Measurements from ENCODE around the gene CDK5RAP2. TPM values are rescaled to one million over a fixed set of nuclear protein-coding genes. Genes with fewer than 3 reads are reported as not detected.

CDK5RAP2 gene
- total and polyA plus RNA-seq, 2 experiments from 2014 or later, result 23.9 to 30.9 TPM

DNA sequence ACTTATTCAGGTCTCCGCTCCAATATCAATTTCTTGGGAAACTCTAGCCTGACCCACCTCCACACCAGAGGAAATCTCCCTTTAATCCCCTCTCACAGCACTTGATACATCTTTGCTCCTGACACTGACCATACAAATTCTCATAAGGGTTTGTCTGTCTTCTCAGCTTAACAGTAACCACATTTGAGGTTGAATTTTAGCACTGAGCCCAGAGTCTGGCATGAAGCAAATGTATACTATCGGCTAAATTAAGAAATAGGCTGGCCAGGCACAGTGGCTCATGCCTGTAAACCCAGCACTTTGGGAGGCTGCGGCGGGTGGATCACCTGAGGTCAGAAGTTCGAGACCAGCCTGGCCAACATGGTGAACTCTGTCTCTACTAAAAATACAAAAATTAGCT, 9.7 kb downstream of the CDK5RAP2 start:
- H3K4me2 ChIP-seq, result no peak overlapping the region
- peaks cover 28% of the 10 kb centered on the region for H3K79me2 ChIP-seq
- 99% methylated on average over 5 of the region's 5 CpGs for whole genome bisulfite sequencing (ENCODE audit: low lambda C conversion rate, missing lambda C conversion rate)
- no peaks in the 10 kb centered on the region for H3K27me3 ChIP-seq
- no peaks in the 10 kb centered on the region for H4K20me1 ChIP-seq (ENCODE audit: insufficient read depth, poor library complexity, severe bottlenecking)
- H3K9me2 ChIP-seq (replicated peaks; ENCODE audit: insufficient read depth), result no peaks in the 10 kb centered on the region
- H3K9me3 ChIP-seq (ENCODE audit: low read depth), result no peaks in the 10 kb centered on the region
- TF ChIP-seq EZH2phosphoT487 (IDR thresholded peaks at IDR 0.05; ENCODE audit: low read depth, severe bottlenecking, unreplicated experiment), result no peak
- no peaks in the 10 kb centered on the region for H3K36me3 ChIP-seq (replicated peaks; ENCODE audit: insufficient read depth, low read depth)
- H3K4me1 ChIP-seq (ENCODE audit: insufficient read depth), result peaks cover 20% of the 10 kb centered on the region
- H2AFZ ChIP-seq, result no peak overlapping the region
- H3K4me3 ChIP-seq, result no peak overlapping the region
- no peak for DNase-seq (ENCODE audit: low spot score)
- H3K27ac ChIP-seq, result peak overlapping the region; percentile 89

DNA sequence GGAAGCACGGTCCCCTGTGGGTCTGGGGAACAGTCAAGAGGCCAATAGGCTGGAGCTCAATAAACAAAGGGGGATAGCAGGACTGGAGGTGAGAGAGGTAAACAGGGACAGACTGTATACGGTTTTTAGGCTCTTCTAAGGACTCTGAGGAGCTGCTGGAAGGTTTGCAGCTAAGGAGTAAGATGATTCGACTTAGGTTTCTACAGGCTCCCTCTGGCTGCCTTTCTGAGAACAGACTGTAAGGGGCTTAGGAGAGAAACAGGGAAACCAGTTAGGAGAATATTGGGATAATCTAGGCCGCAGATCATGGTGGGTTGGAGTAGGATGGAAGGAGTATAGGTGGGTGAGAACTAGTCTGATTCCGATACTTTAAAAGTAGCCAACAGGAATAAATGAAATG, 10.4 kb downstream of the CDK5RAP2 start:
- no peaks in the 10 kb centered on the region for H3K36me3 ChIP-seq (replicated peaks; ENCODE audit: insufficient read depth, low read depth)

DNA sequence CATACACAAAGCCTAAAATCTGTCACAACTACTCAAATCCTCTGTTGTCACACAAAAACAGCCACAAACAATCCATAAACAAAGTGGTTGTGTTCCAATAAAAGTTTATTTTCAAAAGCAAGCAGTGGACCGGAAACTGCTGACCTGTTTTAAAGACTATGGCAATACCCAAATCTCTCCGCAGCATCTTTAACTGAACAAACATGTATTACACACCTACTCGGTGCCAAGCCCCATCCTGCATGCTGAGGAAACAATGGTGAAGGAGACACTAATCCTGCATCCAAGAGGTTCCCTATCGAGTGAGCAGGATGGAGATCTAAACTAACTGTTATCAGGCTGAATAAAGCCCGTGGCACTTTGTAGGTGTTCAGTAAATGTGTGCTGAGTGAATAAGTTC, 11.2 kb downstream of the CDK5RAP2 start:
- Histone ChIP-seq H3K4me3 (no peak overlapping the region), H4K20me1 (ENCODE audit: insufficient read depth, poor library complexity, severe bottlenecking) (no peaks in the 10 kb centered on the region), H3K27ac (no peak overlapping the region), H3K27me3 (no peaks in the 10 kb centered on the region), H3K9me3 (ENCODE audit: low read depth) (no peaks in the 10 kb centered on the region), H3K79me2 (peaks cover 21% of the 10 kb centered on the region), H3K36me3 (replicated peaks; ENCODE audit: insufficient read depth, low read depth) (no peaks in the 10 kb centered on the region), H2AFZ (no peak overlapping the region), H3K4me1 (ENCODE audit: insufficient read depth) (peaks cover 15% of the 10 kb centered on the region), H3K4me2 (no peak overlapping the region), H3K9me2 (replicated peaks; ENCODE audit: insufficient read depth) (no peaks in the 10 kb centered on the region)
- no peak for DNase-seq (ENCODE audit: low spot score)
- TF ChIP-seq EZH2phosphoT487 (IDR thresholded peaks at IDR 0.05; ENCODE audit: low read depth, severe bottlenecking, unreplicated experiment) (no peak), EZH2 (IDR thresholded peaks at IDR 0.05; ENCODE audit: borderline replicate concordance) (no peak)
- TF ChIP-seq, protein P1, sequence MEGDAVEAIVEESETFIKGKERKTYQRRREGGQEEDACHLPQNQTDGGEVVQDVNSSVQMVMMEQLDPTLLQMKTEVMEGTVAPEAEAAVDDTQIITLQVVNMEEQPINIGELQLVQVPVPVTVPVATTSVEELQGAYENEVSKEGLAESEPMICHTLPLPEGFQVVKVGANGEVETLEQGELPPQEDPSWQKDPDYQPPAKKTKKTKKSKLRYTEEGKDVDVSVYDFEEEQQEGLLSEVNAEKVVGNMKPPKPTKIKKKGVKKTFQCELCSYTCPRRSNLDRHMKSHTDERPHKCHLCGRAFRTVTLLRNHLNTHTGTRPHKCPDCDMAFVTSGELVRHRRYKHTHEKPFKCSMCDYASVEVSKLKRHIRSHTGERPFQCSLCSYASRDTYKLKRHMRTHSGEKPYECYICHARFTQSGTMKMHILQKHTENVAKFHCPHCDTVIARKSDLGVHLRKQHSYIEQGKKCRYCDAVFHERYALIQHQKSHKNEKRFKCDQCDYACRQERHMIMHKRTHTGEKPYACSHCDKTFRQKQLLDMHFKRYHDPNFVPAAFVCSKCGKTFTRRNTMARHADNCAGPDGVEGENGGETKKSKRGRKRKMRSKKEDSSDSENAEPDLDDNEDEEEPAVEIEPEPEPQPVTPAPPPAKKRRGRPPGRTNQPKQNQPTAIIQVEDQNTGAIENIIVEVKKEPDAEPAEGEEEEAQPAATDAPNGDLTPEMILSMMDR (IDR thresholded peaks at IDR 0.05; ENCODE audit: poor library complexity), result no peak
- WGBS (ENCODE audit: low lambda C conversion rate, missing lambda C conversion rate), result 86% methylated on average over 5 of the region's 5 CpGs

More for the DNA sequence above, 10.4 kb downstream of the CDK5RAP2 start:
- Histone ChIP-seq H3K27me3 (no peaks in the 10 kb centered on the region), H3K9me3 (ENCODE audit: low read depth) (no peaks in the 10 kb centered on the region), H3K4me2 (no peak overlapping the region), H3K79me2 (peaks cover 25% of the 10 kb centered on the region), H2AFZ (no peak overlapping the region), H4K20me1 (ENCODE audit: insufficient read depth, poor library complexity, severe bottlenecking) (no peaks in the 10 kb centered on the region), H3K27ac (no peak overlapping the region), H3K9me2 (replicated peaks; ENCODE audit: insufficient read depth) (no peaks in the 10 kb centered on the region), H3K4me1 (ENCODE audit: insufficient read depth) (peaks cover 20% of the 10 kb centered on the region), H3K4me3 (no peak overlapping the region)
- TF ChIP-seq EZH2phosphoT487 (IDR thresholded peaks at IDR 0.05; ENCODE audit: low read depth, severe bottlenecking, unreplicated experiment) (no peak), EZH2 (IDR thresholded peaks at IDR 0.05; ENCODE audit: borderline replicate concordance) (no peak)
- TF ChIP-seq, protein P1 (IDR thresholded peaks at IDR 0.05; ENCODE audit: poor library complexity), result no peak
- WGBS (ENCODE audit: low lambda C conversion rate, missing lambda C conversion rate), result 88% methylated on average over 5 of the region's 5 CpGs
- DNase-seq (ENCODE audit: low spot score), result no peak

DNA sequence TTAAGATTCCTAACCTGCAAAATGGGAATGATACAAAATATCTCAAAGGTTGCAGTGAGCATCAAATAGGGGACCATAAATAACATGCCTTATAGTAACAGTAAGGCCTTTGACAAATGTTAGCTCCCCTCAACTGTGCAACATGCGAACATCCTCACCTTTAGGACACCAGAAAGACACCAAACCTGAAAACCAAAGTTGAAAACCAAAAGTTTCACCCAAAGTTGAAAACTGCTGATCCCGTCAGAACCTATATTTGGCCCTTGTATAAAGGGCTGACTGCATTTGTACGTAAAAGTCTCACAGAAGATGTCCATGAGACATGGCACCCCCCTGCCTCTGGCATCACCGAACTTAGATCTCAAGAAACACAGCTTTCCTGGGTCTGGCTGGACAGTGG, 12.1 kb downstream of the CDK5RAP2 start:
- H3K4me1 ChIP-seq (ENCODE audit: insufficient read depth), result peaks cover 15% of the 10 kb centered on the region
- TF ChIP-seq, protein P1 (IDR thresholded peaks at IDR 0.05; ENCODE audit: poor library complexity), result no peak
- no peak for TF ChIP-seq EZH2 (IDR thresholded peaks at IDR 0.05; ENCODE audit: borderline replicate concordance)
- TF ChIP-seq EZH2phosphoT487 (IDR thresholded peaks at IDR 0.05; ENCODE audit: low read depth, severe bottlenecking, unreplicated experiment), result no peak
- H3K27me3 ChIP-seq, result no peaks in the 10 kb centered on the region
- WGBS (ENCODE audit: low lambda C conversion rate, missing lambda C conversion rate), result 94% methylated on average over 4 of the region's 4 CpGs
- peaks cover 12% of the 10 kb centered on the region for H3K79me2 ChIP-seq
- no peaks in the 10 kb centered on the region for H4K20me1 ChIP-seq (ENCODE audit: insufficient read depth, poor library complexity, severe bottlenecking)
- no peak overlapping the region for H3K4me3 ChIP-seq
- no peaks in the 10 kb centered on the region for H3K9me2 ChIP-seq (replicated peaks; ENCODE audit: insufficient read depth)
- no peak for DNase-seq (ENCODE audit: low spot score)
- H3K4me2 ChIP-seq, result no peak overlapping the region
- no peak overlapping the region for H3K27ac ChIP-seq
- H3K9me3 ChIP-seq (ENCODE audit: low read depth), result no peaks in the 10 kb centered on the region
- H3K36me3 ChIP-seq (replicated peaks; ENCODE audit: insufficient read depth, low read depth), result no peaks in the 10 kb centered on the region
- H2AFZ ChIP-seq, result no peak overlapping the region
